ENCODE data around the gene TMOD2.

- no peak for TF ChIP-seq CTCF (conservative IDR thresholded peaks at IDR 0.05; ENCODE audit: low read length)
- no peak for TF ChIP-seq EZH2phosphoT487 (IDR thresholded peaks at IDR 0.05; ENCODE audit: borderline replicate concordance, low read depth, low read length)
Measured at GRCh38 chr15:51818150-51818549, 66.8 kb downstream of the TMOD2 start.

Measured in OCI-LY7 (cell line).